NB4 (cell line): ENCODE measurements around the gene TMEM183A.

Experiments used
- CTCF ChIP-seq: IDR thresholded peaks from one replicate; pipeline ENCODE4 v1.5.1; 2012; ENCODE audit warnings: low read depth, low read length
- MAX ChIP-seq: IDR thresholded peaks from 2 replicates; pipeline ENCODE4 v1.6.1; 2011; ENCODE audit warnings: low read depth, low read length
- MYC ChIP-seq: IDR thresholded peaks from 2 replicates; pipeline ENCODE4 v1.6.1; 2011; ENCODE audit warnings: low read depth, low read length
- POLR2A ChIP-seq: IDR thresholded peaks from 2 replicates; pipeline ENCODE4 v1.6.1; 2011; ENCODE audit warnings: mild to moderate bottlenecking; ENCODE audit not compliant: insufficient read length; ENCODE audit errors: extremely low read depth

DNA sequence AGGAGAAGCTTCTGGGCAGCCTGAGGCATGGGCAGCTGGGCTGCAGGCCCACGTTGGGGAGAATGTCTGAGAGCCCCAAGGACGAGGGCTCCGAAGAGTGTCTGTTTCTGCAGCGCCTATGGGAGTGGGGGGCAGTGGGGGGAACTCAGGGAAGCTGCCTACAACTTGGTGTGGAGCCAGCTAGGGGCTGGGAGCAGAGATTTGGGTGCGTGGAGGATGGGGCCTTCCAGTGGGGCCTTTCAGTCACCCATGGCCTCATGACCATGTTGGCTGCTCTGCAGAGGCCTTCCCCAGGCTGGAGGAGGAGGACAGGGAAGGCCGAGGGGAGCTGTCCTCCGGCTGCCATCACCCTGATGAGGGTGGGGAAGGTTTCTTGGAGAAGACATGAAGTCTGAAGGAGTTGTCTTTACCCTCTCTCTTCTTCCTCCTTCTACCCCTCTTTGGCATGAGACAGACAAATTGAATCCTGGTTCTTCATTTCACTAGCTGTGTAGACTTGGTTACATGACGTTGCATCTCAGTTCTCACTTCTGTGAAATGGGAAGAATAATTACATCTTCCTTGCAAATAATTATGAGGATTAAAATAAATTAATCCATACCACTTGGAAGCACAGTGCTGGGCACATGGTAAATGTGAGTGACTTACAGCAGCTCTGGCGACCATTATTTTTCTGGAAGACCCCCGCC lies 27.4 kb downstream of the TMEM183A start:
- TF ChIP-seq CTCF: no peak
- no peak for TF ChIP-seq POLR2A
- no peak for TF ChIP-seq MYC
- TF ChIP-seq MAX: no peak
